Activated CD8-positive, alpha-beta memory T cell treated with anti-CD3 and anti-CD28 coated beads for 1 hour (primary cell): Measurements from ENCODE around the gene CDH18.
"Not testable (repeated sequence)": the region's sequence is repeated elsewhere in the genome, so short reads cannot be mapped to it uniquely, and the experiment has no call there.

Experiments
- DNase-seq, 2 donors: peaks; one replicate each; pipeline ENCODE4 v3.0.0-alpha.2; 2020; ENCODE audit warnings: low read depth in 1 of 2; ENCODE audit errors: extremely low read depth in 1 of 2

The CDH18 gene

DNA sequence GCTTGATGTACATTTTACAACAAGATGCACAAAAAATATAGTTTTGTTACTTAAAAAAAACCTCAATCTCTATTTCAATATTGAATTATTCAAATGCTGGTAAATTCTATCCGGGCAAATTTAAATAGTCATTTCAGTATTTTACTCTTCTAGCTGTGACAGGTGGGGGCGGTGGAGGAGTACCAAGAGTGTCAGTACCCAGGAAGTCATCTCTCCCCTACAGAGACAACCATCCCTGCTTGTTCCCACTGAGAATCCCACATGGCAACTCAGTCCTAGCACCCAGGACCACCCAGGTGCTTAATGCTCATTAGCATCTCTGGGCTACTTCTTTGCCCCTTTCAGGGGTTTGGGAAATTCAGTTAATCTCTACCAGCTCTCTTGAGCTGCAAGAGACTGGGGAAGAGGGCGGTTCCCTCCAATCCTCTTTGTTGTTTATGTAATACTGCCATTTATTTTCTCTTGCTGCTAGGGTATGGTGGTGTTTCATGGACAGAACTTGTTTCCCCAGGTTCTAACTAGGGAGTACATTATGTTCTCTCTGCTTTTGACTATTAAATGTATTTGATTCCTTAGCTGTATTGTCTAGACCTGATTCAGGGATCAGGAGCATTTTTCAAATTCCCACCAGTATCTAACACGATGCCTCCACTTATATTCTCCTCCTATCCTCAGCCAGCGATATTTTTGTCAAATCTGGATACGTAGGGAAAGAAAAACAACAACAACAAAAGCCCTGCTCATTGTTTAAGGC, 122.5 kb downstream of the CDH18 start:
- DNase-seq = no peak

GRCh38 chr5:19862711-19863110, 125.3 kb downstream of the CDH18 start:
- no peak for DNase-seq

GRCh38 chr5:19859020-19859419, 129.0 kb downstream of the CDH18 start:
- no peak for DNase-seq

- no peak for DNase-seq
Observed at GRCh38 chr5:19855931-19856330, 132.1 kb downstream of the CDH18 start.

DNA sequence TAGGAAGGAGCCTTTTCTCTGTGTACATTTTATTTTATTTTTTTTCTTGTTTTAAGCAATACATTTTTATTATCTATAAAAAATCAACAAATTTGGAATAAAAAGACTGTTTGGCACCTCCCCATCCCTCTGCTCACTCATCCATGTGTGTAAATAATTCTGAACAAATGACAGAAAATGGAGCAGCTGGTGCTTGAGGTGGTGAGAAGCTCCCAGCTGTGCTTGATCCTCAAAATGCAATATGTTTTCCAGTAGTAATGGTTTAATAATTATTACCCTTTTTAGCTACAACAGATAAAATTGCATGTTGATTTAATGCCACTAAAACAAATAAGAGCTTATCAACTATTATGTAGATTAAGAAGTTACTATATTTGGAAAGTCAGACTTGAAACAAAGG, 132.5 kb downstream of the CDH18 start:
- DNase-seq = no peak

DNA sequence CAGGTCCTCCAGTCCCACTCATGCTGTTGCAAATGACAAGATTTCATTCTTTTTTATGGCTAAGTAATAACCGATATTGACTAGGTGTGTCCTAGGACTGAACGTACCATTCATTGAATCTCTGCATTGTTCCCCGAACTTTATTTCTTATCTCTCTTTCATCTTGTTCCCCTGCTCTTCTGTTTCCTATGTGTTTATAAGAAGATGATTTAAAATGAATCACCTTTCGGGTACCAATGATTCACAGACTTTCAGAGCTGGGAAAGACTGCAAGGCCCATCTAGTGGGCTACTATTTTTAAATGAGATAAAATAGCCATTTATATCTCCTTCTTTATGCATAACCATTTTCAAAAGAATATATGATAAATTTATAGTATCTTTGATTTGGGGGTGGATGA, 133.0 kb downstream of the CDH18 start:
- DNase-seq = no peak

- DNase-seq = no peak
Observed at GRCh38 chr5:19853616-19854240, 134.3 kb downstream of the CDH18 start.

DNA sequence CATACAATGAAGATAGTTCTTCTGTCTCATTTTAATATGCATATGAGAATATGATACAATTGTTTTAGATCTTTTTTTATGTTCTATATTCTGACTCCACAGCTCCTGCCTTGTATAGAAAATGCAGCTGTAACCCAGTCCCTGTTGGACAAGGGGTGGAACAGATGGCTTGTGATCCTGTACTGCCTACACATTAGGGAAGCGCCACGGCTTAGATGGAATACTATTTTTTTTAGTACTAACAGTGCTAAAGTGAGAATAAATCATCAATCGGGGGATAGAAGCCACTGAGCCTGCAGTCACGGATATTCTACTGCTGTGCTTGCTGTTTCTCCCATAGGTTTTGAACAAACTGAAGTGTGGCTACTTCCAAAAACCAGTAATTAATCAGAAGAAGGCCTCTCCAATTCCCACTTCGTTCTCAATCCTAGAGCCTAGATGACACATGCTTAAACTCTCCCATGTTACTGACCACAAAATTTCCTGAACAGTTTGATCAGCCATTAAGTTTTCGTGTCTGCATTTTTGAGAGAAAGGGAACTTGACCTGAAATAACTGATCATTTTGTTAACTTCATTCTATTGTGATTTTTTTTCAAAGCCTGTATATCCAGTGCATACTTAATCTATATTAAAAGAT, 150.3 kb downstream of the CDH18 start:
- no peak for DNase-seq

DNA sequence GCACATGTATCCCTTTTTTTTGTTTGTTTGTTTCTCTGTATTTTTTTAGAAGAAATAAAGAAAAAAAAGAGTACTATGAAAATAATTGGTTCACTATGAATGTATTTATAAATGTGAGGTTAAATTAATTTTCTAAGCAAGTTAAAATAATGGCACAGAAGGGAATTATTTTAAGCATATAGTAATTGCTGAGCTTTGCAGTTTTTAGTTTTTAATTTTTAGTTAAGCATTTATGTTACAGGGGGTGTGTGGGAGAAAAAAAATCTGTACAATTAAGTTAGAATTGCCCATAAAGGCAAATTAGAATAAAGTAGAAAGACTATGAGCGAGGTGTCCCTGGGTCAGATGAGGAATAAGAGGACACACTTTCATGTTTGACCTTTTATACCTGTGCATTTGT, 152.6 kb downstream of the CDH18 start:
- DNase-seq = no peak

- not testable (repeated sequence) for DNase-seq
Observed at GRCh38 chr5:19812720-19813119, 175.3 kb downstream of the CDH18 start.

- no peak for DNase-seq
Observed at GRCh38 chr5:19806756-19807155, 181.2 kb downstream of the CDH18 start.

GRCh38 chr5:19802686-19803085, 185.3 kb downstream of the CDH18 start:
- no peak for DNase-seq

DNA sequence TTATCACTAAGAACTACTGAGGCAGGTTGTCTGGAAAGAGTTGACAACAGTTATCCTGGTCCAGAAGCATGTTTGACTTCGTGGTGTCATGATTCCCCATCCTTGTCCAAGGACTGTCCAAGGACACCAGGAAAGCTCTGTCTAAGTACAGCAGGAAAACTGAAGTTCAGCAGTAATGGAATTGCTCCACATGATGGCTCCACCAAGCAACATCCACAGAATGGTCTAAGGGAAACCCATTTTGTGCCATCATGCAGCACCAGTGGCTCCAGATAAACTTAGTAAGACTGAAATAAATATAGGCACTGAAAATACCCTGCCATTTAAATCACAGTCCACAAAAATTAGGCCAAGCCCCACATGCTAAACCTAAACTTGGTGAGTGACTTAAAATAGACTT, 192.8 kb downstream of the CDH18 start:
- no peak for DNase-seq

DNA sequence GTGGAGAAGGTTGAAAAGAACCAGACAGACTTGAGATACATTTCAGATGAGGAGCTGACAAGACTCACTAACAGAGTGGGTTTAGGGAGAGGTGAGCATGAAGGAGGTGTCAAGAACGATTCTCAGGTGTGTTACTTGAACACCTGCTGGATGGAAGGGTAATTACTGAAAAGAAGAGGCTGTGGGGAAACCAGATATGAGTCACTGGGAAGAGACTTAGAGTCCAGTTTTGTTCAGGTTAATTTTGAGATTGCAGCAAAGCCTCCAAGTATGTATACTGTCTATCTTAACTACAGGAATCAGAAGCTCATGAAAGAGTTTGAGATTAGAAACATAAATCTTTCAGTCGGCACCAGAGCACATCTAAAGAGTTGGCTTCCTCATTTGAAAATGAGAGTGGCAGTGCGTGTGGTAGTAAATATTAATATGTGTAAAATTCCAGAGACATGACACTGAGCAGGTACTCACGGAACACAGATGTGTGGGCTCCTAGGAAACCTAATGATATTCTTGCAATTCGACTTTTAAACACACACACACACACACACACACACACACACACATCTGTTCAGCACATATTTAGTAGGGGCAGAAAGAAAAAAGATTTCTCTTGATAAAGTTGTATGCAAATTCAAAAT, 197.1 kb downstream of the CDH18 start:
- DNase-seq = no peak

GRCh38 chr5:19782566-19782965, 205.4 kb downstream of the CDH18 start:
- DNase-seq = no peak

DNA sequence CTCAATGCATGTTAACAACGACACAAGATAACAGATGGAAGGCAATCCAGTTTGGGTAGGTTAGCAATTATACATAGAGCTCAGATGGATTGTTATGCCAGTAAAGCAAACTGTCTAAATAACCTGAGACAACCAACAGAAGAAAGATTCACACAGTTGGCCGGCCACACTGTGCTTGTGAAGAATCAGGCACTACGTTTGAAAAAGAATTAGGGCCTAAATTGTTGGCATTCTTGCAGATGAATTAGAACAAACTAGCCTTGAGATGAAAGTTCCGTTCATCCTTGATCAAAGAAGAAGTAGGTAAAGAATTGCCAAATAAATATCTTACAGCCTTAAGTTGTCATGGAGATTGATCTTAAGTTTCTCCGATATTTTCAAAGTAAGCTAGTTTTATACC, 210.6 kb downstream of the CDH18 start:
- DNase-seq = no peak

DNA sequence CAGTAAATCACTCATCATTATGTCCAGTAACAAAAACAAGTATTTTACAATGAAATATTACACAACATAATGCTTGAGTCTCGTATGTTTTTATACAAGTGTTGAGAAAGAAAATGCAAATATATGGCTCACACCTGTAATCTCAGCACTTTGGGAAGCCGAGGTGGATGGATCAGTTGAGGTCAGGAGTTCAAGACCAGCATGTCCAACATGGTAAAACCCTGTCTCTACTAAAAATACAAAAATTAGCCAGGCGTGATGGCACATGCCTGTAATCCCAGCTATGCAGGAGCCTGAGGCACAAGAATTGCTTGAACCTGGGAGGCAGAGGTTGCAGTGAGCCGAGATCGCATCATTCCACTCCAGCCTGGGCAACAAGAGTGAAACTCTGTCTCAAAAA, 211.1 kb downstream of the CDH18 start:
- not testable (repeated sequence) for DNase-seq

DNA sequence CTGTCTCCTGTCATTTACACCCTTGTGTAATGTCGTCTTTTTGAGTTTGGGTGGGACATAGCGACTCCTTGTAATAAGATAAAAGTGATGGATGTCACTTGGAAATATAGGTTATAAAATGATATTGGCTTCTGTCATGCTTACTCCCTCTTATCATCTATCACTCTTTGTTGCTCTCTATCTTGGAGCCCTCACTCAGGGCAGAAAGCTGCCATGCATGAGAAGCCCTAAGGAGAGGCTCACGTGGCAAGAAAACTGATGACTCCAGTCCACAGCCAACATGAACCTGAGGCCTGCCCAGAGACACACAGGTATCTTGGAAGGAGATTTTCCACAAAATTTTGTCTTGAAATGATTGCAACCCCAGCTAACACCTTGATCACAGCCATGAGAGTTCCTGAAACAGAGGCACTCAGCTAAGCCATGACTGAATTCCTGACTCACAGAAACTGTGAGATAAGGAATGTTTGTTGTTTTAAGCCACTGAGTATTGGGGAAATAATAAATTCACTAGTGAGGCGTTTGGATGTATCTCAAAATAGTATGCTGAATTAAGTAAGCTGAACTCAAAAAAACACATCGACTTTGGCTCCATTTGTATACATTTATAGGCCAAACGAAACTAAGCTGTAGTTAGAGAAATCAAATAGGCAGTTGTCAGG, 216.7 kb downstream of the CDH18 start:
- no peak for DNase-seq

DNA sequence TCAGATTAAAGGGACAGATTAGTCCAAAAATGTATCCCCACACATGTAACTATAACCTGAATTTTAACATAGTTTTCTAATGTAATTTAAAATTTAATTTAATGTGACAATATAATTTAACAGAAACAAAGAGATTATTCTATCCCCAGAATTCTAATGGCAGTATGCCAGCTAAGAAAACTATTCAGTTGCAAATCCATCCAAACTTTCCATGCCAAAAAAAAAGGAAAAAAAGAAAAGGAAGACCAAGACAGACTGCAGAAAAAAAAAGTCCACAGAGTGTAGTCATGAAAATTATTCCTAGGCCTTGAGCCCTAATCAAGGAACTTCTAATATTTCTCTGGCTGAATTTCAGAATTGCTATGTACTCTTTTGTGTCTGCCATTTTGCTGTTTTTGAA, 217.6 kb downstream of the CDH18 start:
- no peak for DNase-seq

- no peak for DNase-seq
Observed at GRCh38 chr5:19767987-19768386, 220.0 kb downstream of the CDH18 start.

GRCh38 chr5:19753579-19753978, 234.4 kb downstream of the CDH18 start:
- no peak for DNase-seq
